Chondrocyte (in vitro differentiated cells): Measurements from ENCODE around the gene DOC2A. TPM values are rescaled to one million over a fixed set of nuclear protein-coding genes. Genes with fewer than 3 reads are reported as not detected.

Experiments used
- DNase-seq: peaks from one replicate; pipeline ENCODE4 v3.0.0; 2021; ENCODE audit warnings: mixed read lengths, low spot score
- H3K27ac Mint-ChIP-seq: one replicate; pipeline ENCODE4 v1.8.0; 2021; ENCODE audit warnings: mild to moderate bottlenecking, moderate library complexity, mixed read lengths; ENCODE audit not compliant: unreplicated experiment
- H3K27me3 Mint-ChIP-seq: 2 replicates; pipeline ENCODE4 v1.8.0; 2021; ENCODE audit warnings: low read depth, mixed read lengths
- H3K36me3 Mint-ChIP-seq: 2 replicates; pipeline ENCODE4 v1.8.0; 2021; ENCODE audit warnings: low read depth, mixed read lengths
- H3K4me1 Mint-ChIP-seq: 2 replicates; pipeline ENCODE4 v1.8.0; 2021; ENCODE audit warnings: low read depth, mild to moderate bottlenecking, mixed read lengths
- H3K4me3 Mint-ChIP-seq: one replicate; pipeline ENCODE4 v1.8.0; 2021; ENCODE audit warnings: mild to moderate bottlenecking, moderate library complexity, mixed read lengths; ENCODE audit not compliant: unreplicated experiment
- H3K9me3 Mint-ChIP-seq: 2 replicates; pipeline ENCODE4 v1.8.0; 2021; ENCODE audit warnings: low read depth, mixed read lengths
- total RNA-seq: library from RNA; stranded (reverse); gene quantifications from 3 replicates; pipeline ENCODE4 v1.2.1, GENCODE V29; 2021
- TF ChIP-seq, protein P1 (sequence below): fragments of 200-600 bp; sonication (generic); IDR thresholded peaks from 2 replicates; pipeline ENCODE4 v1.5.0; 2021; ENCODE audit warnings: antibody characterized with exemption, mild to moderate bottlenecking, moderate library complexity

DOC2A gene
- total RNA-seq, 1 donor from 2014 or later: 0.15 TPM

- peak; percentile 97 for DNase-seq
- peak overlapping the region; percentile 74 for H3K27ac Mint-ChIP-seq
Measured at GRCh38 chr16:30052671-30053372, 42.0 kb upstream of the DOC2A start.

GRCh38 chr16:30051518-30051917 is 40.7 kb upstream of the DOC2A start:
- peaks cover 22% of the 10 kb centered on the region for H3K4me1 Mint-ChIP-seq
- no peak for DNase-seq
- H3K9me3 Mint-ChIP-seq: no peaks in the 10 kb centered on the region
- no peaks in the 10 kb centered on the region for H3K27me3 Mint-ChIP-seq
- H3K36me3 Mint-ChIP-seq: no peaks in the 10 kb centered on the region
- H3K27ac Mint-ChIP-seq: peak overlapping the region; percentile 98
- TF ChIP-seq, protein P1, sequence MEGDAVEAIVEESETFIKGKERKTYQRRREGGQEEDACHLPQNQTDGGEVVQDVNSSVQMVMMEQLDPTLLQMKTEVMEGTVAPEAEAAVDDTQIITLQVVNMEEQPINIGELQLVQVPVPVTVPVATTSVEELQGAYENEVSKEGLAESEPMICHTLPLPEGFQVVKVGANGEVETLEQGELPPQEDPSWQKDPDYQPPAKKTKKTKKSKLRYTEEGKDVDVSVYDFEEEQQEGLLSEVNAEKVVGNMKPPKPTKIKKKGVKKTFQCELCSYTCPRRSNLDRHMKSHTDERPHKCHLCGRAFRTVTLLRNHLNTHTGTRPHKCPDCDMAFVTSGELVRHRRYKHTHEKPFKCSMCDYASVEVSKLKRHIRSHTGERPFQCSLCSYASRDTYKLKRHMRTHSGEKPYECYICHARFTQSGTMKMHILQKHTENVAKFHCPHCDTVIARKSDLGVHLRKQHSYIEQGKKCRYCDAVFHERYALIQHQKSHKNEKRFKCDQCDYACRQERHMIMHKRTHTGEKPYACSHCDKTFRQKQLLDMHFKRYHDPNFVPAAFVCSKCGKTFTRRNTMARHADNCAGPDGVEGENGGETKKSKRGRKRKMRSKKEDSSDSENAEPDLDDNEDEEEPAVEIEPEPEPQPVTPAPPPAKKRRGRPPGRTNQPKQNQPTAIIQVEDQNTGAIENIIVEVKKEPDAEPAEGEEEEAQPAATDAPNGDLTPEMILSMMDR: no peak
- peak overlapping the region; percentile 61 for H3K4me3 Mint-ChIP-seq

More at GRCh38 chr16:30052671-30053372, 42.0 kb upstream of the DOC2A start:
- H3K27me3 Mint-ChIP-seq: no peaks in the 10 kb centered on the region
- TF ChIP-seq, protein P1: no peak
- no peaks in the 10 kb centered on the region for H3K36me3 Mint-ChIP-seq
- H3K4me3 Mint-ChIP-seq: peak overlapping the region; percentile 85
- H3K9me3 Mint-ChIP-seq: no peaks in the 10 kb centered on the region
- peaks cover 22% of the 10 kb centered on the region for H3K4me1 Mint-ChIP-seq

DNA sequence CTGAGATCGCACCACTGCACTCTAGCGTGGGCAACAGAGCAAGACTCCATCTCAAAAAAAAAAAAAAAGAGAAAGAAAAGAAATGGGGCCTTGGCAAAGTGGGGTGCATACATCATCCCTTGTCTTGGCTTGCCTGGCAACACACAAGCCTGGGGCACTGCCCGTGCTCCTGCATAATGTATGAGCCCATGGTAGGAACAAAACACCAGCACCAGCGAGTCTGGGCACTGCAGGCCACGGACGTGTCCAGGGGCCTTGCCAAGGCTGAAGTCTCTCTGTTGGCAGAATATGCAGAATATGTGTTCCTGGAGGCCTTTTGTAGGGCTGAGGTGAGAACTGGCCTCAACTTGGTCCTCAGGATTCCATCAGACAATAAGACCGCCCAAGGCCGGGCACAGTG is 39.0 kb upstream of the DOC2A start:
- Mint-ChIP-seq H3K36me3 (no peaks in the 10 kb centered on the region), H3K4me3 (no peak overlapping the region), H3K27ac (no peak overlapping the region), H3K9me3 (no peaks in the 10 kb centered on the region), H3K27me3 (no peaks in the 10 kb centered on the region), H3K4me1 (peaks cover 22% of the 10 kb centered on the region)
- DNase-seq: no peak
- TF ChIP-seq, protein P1: no peak

DNA sequence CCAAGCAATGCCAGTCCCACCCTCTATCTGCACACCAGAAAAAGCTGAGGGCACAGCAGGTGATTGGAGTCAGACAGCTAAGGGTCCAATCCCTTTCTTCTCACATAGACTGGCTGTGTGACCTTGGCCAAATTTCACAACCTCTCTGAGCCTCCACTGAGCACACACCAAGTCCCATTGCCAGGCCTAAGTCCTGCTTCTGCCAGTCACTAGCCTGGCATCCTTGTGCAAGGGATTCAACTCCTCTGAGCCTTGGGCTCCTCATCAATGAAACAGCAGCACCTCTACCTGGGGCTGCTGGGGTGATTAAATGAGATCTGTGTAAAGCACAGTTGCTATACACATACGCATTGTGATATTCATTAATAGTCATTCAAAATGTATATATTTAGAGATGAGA is 35.8 kb upstream of the DOC2A start:
- Mint-ChIP-seq H3K9me3 (no peaks in the 10 kb centered on the region), H3K36me3 (no peaks in the 10 kb centered on the region), H3K4me3 (no peak overlapping the region), H3K27ac (no peak overlapping the region), H3K27me3 (no peaks in the 10 kb centered on the region), H3K4me1 (peaks cover 7% of the 10 kb centered on the region)
- no peak for DNase-seq
- TF ChIP-seq, protein P1: no peak

- no peak overlapping the region for H3K27ac Mint-ChIP-seq
- no peak overlapping the region for H3K4me3 Mint-ChIP-seq
- no peaks in the 10 kb centered on the region for H3K9me3 Mint-ChIP-seq
- no peaks in the 10 kb centered on the region for H3K36me3 Mint-ChIP-seq
- TF ChIP-seq, protein P1: no peak
- no peak for DNase-seq
- H3K4me1 Mint-ChIP-seq: peaks cover 4% of the 10 kb centered on the region
- H3K27me3 Mint-ChIP-seq: no peaks in the 10 kb centered on the region
Measured at GRCh38 chr16:30046178-30046577, 35.4 kb upstream of the DOC2A start.
